Hindlimb muscle (tissue), 1 donor: ENCODE measurements around the gene MAST4. TPM values are rescaled to one million over a fixed set of nuclear protein-coding genes. Genes with fewer than 3 reads are reported as not detected.

Experiments
- DNase-seq: peaks from one replicate; pipeline ENCODE4 v3.0.0-alpha.2; 2013
- polyA plus RNA-seq: library from polyadenylated mRNA; unstranded; fragments of 120-200 nt; gene quantifications from one replicate; pipeline ENCODE4 v1.2.1, GENCODE V29; 2013; ENCODE audit not compliant: insufficient read length

Gene MAST4
- polyA plus RNA-seq, 1 donor = 14.1 TPM

GRCh38 chr5:67051164-67051563 lies 455.0 kb downstream of the MAST4 start:
- no peak for DNase-seq

GRCh38 chr5:67052034-67052433 lies 455.8 kb downstream of the MAST4 start:
- DNase-seq = no peak

- DNase-seq = no peak
These were observed 457.0 kb downstream of the MAST4 start for GRCh38 chr5:67053229-67053628.

GRCh38 chr5:67058998-67059743 lies 463.0 kb downstream of the MAST4 start:
- no peak for DNase-seq

DNA sequence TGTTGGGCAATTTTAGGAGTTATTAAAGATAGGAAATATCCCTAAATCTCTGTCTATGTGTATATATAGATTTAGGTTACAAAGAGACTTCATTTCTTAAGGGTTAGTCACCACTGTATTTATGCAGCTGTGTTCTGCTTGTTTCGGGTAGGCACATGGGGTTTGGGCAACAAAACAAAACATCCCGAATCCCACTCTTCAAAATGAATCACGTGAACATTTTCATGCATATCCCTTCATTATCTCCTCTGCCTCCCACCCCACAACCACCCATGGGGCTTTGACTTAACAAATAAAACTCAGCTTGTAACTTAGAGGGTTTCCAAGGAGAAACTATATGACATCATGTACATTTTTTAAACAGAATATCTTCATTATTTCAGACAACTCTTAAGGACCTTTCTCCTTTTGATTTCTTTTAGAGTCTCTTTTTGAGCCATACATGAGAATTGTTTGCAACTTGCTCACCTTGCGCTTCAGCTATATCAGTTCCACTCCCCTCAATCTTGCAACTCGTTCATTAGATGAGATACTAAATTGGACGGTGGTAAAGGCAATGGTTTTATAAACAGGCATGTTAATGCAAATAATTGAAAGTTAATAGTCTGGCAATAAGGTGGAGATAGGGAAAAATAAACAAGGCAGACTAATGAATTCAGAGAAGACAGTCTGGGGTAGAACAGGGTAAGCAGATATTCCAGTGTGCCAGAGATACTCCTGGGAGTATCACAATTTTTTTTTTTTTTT lies 463.7 kb downstream of the MAST4 start:
- DNase-seq = no peak

DNA sequence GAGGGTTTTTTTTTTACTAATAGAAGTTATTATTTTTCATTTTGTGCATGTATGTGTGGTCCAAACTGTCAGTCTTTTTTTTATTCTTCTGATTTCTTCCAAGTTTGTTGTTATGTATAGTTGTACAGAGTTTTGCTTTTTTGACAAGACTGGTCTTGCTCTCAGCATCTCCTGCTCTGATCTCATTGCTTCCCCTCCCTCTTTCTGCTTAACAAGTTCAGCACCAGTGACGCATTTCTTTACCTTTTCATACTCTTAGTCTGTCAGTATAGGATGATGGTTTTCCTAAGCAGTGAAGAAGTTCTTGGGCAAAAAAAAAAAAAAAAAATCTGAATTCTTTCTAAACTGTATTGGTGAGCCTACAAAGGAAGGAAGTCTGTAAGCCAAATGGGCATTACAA lies 465.3 kb downstream of the MAST4 start:
- no peak for DNase-seq

- no peak for DNase-seq
These were observed 466.9 kb downstream of the MAST4 start for GRCh38 chr5:67063055-67063454.

DNA sequence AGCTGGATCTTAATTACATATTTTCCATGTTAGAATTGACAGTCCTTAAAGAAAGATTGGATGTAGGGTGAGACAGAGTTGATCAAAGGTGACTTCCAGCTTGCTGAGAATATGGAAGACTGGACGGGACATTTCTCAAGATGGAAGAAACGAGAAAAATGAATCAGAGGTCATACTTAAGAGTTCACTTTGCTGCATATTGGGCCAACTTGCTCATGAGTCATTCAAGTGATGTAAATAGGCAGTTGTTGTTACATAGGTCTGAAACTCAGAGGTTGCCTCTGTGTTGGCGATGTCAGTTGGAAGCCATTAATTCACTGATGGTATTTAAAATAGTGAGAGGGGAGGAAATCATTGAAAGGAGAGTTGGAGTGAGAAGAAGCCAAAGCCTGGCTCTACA lies 467.6 kb downstream of the MAST4 start:
- DNase-seq = no peak

- no peak for DNase-seq
These were observed 469.0 kb downstream of the MAST4 start for GRCh38 chr5:67065237-67065636.

GRCh38 chr5:67065696-67066095 lies 469.5 kb downstream of the MAST4 start:
- no peak for DNase-seq

- no peak for DNase-seq
These were observed 470.6 kb downstream of the MAST4 start for GRCh38 chr5:67066815-67067214.

- no peak for DNase-seq
These were observed 477.0 kb downstream of the MAST4 start for GRCh38 chr5:67073045-67073680.

- DNase-seq = no peak
These were observed 481.1 kb downstream of the MAST4 start for GRCh38 chr5:67077296-67077695.

DNA sequence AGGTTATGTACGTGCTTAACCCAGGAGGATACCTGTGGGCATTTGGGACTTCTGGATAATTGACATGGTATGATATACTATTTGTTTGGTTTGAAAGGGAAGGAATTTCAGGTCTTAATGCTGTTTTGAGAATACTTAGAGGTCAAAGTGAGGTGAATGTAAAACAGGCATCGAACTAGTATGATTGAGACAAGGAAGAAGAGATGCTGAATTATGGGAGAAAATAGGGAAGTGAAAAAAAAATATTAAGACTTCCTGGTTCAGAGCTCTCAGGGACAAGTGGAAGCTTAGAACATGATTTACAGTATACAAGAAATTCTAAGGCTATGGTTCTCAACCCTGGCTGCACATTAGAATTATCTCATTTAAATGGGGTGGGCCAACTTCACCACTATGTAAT lies 485.1 kb downstream of the MAST4 start:
- no peak for DNase-seq

- DNase-seq = no peak
These were observed 486.7 kb downstream of the MAST4 start for GRCh38 chr5:67082941-67083340.

DNA sequence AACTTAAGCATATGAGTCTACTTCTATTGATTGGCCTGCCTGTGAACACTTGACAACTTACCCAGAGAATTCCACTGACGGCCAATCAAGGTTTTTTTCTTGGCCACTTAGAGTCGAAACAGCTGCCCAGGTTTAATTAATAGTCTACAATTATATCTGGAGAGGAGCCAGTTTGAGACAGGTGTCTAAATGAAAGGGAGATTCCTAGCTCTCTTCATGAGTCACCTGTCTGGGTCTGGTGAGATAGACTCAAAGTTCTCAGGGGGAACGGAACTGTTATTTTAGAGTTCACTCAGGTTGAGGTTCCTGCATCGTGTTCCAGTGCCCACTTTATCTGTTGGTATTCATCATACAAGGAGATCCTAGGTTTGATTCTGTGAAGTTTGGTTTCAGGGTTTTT lies 489.4 kb downstream of the MAST4 start:
- no peak for DNase-seq

DNA sequence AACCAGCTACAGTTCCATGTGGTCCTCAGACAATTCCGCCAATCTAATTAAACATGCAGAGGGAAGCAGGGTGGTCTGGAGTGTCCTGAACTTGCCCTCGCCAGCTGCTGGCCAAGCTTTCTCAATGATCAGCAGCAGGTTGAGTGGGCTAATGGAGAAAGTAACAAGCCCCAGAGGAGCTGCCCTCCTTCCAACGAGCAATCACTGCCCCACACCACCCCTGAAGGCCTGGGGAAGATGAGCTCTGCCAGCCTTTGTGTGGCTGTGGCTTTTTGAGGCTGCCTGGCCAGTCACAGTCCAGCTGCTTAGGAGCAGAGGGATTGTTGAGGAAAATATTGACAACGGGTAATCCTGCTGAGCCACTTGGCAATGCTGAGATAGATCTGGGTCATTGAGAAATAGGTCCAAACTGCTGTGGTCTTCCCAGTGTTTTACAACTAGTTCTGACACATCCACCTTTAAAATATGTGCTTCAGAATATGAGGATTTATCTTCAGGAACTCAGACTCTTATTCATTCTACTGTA lies 493.1 kb downstream of the MAST4 start:
- no peak for DNase-seq

DNA sequence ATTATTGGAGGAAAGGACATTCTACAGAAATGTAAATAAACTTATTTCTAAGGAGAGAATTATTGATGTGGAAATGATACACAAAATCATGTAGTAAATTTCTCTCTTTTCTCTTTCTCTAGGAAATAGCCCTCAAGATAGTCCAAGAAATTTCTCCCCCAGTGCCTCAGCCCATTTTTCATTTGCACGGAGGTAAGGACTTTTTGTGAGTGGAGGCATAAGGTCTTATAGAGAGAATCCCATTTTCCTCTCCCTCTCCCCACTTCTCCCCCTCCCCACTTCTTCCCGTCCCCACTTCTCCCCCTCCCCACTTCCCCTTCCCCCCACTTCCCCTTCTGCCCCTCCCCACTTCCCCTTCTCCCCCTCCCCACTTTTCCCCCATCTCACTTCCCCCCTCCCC lies 493.8 kb downstream of the MAST4 start:
- DNase-seq = no peak

GRCh38 chr5:67090593-67090992 lies 494.4 kb downstream of the MAST4 start:
- no peak for DNase-seq

DNA sequence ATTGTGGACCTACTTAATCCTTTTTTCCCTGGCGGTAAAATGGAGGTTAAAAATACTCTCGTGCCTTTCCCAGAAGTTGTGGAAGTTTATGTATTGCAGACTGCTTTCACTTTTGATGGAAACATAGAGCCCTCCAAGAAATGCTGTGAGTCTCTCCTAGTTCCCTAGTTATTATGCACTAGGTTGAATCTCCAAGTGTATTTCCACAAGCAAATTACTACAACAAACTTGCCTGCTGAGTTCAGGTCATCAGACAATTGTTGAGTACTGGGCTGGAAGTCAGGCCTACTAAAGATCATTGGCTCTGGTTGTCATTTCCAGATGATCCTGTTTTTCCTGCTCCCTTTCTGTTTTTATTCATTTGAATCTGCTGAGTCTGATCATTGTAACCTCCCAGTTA lies 496.3 kb downstream of the MAST4 start:
- peak; percentile 71 for DNase-seq

DNA sequence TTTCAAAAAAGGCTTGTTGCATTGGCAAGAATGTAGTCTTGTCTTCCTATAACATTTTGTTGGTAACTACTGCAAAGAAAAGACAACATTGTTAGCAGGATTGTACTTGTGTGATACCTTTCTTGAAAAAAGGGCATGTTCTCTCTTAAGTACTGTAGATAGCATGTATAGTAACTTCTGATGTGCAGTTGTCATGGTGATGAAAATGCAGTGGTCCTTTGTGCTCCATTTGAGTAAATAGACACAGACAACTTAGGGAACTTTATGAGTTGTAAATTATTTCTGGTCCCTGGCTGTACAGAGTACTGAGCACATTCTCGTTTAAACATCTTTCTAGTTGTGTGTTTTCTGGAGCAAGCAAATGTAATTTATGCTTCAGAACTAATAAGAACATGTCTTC lies 497.1 kb downstream of the MAST4 start:
- DNase-seq = no peak

DNA sequence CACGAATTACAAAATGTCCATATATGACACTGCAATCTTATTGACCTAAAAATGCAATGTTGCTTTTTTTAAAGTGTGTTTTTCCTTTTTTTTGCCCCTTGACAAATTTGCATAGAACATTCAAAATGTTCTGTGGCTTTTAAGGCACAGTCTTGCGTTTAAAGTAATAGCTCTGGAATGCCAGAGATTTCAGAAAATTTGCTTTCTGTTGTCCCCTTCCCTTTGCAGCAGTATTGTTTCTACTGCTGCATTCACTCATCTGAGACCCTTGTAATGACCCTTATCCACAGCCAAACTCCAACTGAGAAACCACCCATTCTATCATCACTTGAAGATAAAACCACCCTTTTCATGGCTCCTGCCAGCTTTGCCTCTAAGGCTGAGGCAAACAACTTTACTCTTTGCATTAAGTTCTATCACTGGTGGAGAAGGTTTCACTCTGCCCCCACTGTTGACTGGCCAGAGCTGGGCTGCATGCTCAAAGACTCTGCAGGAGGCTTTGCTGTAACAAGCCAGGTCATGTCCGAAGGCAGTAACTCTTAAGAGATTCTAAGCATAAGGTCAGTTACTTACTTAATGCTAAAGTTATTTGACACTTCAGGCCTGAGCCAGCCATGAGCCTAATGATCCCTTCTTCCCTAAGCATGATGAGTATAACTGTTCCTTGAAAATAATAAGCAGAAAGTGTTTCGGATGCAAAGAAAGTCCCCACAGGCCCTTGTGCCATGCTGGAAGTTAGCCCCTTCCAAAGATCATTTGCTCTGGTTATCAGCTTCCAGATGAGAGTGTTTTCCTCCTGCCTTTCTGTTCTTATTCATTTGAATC lies 498.5 kb downstream of the MAST4 start:
- DNase-seq = no peak
